Endothelial cell of umbilical vein (primary cell): ENCODE data around the gene RTEL1. TPM values are rescaled to one million over a fixed set of nuclear protein-coding genes. Genes with fewer than 3 reads are reported as not detected.

Experiments used
- BruUV-seq: library from RNA; stranded (reverse); fragments of 400-500 nt; replicated peaks from 2 replicates; lab custom pipeline; 2021; lab: Mats Ljungman, UMichigan
- CTCF ChIA-PET: fragments of 300-600, 350-600 bp; sonication (Branson Sonifier 250); formaldehyde crosslinking; loops from one replicate; lab custom pipeline; 2021; ENCODE audit warnings: antibody characterized with exemption, inconsistent platforms; lab: Charles Lee
- POLR2A ChIA-PET: fragments of 300-600, 350-600 bp; sonication (Branson Sonifier 250); formaldehyde crosslinking; loops from one replicate; lab custom pipeline; 2021; ENCODE audit warnings: antibody characterized with exemption, inconsistent platforms; lab: Charles Lee
- DNase-seq: peaks from one replicate; pipeline ENCODE4 v3.0.0-alpha.2; 2011; ENCODE audit warnings: low read depth, low spot score
- FAIRE-seq: peaks from 2 replicates; lab custom pipeline; 2011; peaks lifted over from hg19 to GRCh38; lab: Jason Lieb, UNC
- H2AFZ ChIP-seq: 2 replicates; pipeline ENCODE4 v1.6.0; 2012; ENCODE audit warnings: low read depth, low read length, control low read depth, inconsistent platforms
- H3K27ac ChIP-seq: 2 replicates; pipeline ENCODE4 v1.5.1; 2011; ENCODE audit warnings: low read depth, mild to moderate bottlenecking, control low read depth, low read length, moderate library complexity; ENCODE audit not compliant: insufficient read depth
- H3K27me3 ChIP-seq, 2 experiments: 2 replicates each; pipeline versions ENCODE4 v1.6.0 to v1.6.1; 2011; ENCODE audit warnings: low read length in 2 of 2, mixed read lengths in 1 of 2; ENCODE audit not compliant: control insufficient read depth in 2 of 2, insufficient read depth in 2 of 2
- H3K36me3 ChIP-seq, 2 experiments: 2 replicates in 1 of 2; 3 replicates in 1 of 2; pipeline ENCODE4 v1.5.1; 2011; ENCODE audit warnings: low read length in 2 of 2, mild to moderate bottlenecking in 1 of 2, moderate library complexity in 1 of 2; ENCODE audit not compliant: control insufficient read depth in 2 of 2, insufficient read depth in 2 of 2; ENCODE audit errors: extremely low read depth in 1 of 2
- H3K4me1 ChIP-seq: 3 replicates; pipeline ENCODE4 v1.5.1; 2011; ENCODE audit warnings: mild to moderate bottlenecking, low read length; ENCODE audit not compliant: control insufficient read depth, insufficient read depth; ENCODE audit errors: extremely low read depth
- H3K4me2 ChIP-seq: 2 replicates; pipeline ENCODE4 v1.6.1; 2011; ENCODE audit warnings: low read length, control low read depth, mixed read lengths; ENCODE audit not compliant: insufficient read depth
- H3K4me3 ChIP-seq, 3 experiments: fragments of 200-600 bp in 1 of 3; sonication (generic), shearing (Covaris generic) in 1 of 3; replicated peaks in 1 of 3; 2 replicates each; pipeline ENCODE4 v1.5.1; 2011 to 2016; ENCODE audit warnings: control low read depth in 3 of 3, low read length in 3 of 3, mild to moderate bottlenecking in 2 of 3, inconsistent platforms in 1 of 3, low read depth in 1 of 3, moderate library complexity in 1 of 3; ENCODE audit not compliant: insufficient read depth in 1 of 3
- H3K79me2 ChIP-seq: 2 replicates; pipeline ENCODE4 v1.6.0; 2012; ENCODE audit warnings: low read length, inconsistent platforms; ENCODE audit not compliant: control insufficient read depth, insufficient read depth
- H3K9ac ChIP-seq: replicated peaks from 2 replicates; pipeline ENCODE3; 2011; ENCODE audit warnings: low read length, control low read depth; ENCODE audit not compliant: insufficient read depth; ENCODE audit errors: extremely low read depth
- H3K9me1 ChIP-seq: replicated peaks from 3 replicates; pipeline ENCODE4 v1.6.0; 2011; ENCODE audit warnings: mild to moderate bottlenecking, low read length; ENCODE audit not compliant: control insufficient read depth, insufficient read depth; ENCODE audit errors: extremely low read depth
- H3K9me3 ChIP-seq: replicated peaks from 2 replicates; pipeline ENCODE4 v1.5.1; 2012; ENCODE audit warnings: low read length, inconsistent platforms; ENCODE audit not compliant: control insufficient read depth, insufficient read depth
- H4K20me1 ChIP-seq: replicated peaks from 2 replicates; pipeline ENCODE3; 2011; ENCODE audit warnings: mild to moderate bottlenecking, low read length; ENCODE audit not compliant: control insufficient read depth, insufficient read depth; ENCODE audit errors: extremely low read depth
- EZH2 ChIP-seq: IDR thresholded peaks from 2 replicates; pipeline ENCODE4 v1.6.1; 2012; ENCODE audit warnings: borderline replicate concordance, low read depth, mild to moderate bottlenecking, moderate library complexity, low read length, inconsistent platforms; ENCODE audit not compliant: severe bottlenecking
- FOS ChIP-seq: IDR thresholded peaks from 2 replicates; pipeline ENCODE4 v1.6.1; 2011; ENCODE audit warnings: mild to moderate bottlenecking, low read length, moderate library complexity, borderline replicate concordance; ENCODE audit not compliant: insufficient read depth
- GATA2 ChIP-seq: IDR thresholded peaks from 2 replicates; pipeline ENCODE4 v1.7.0; 2011; ENCODE audit warnings: low read depth, mild to moderate bottlenecking, moderate library complexity, mixed read lengths, low read length; ENCODE audit not compliant: insufficient read length, insufficient read depth
- JUN ChIP-seq: IDR thresholded peaks from 2 replicates; pipeline ENCODE4 v1.6.1; 2011; ENCODE audit warnings: borderline replicate concordance, low read depth; ENCODE audit not compliant: insufficient read length, insufficient read depth
- MYC ChIP-seq: IDR thresholded peaks from one replicate; pipeline ENCODE4 v1.6.1; 2011; ENCODE audit warnings: mild to moderate bottlenecking, low read depth, low read length
- POLR2A ChIP-seq: IDR thresholded peaks from 2 replicates; pipeline ENCODE4 v1.6.1; 2012; ENCODE audit warnings: low read depth, mild to moderate bottlenecking, control low read depth, low read length
- POLR2AphosphoS5 ChIP-seq: IDR thresholded peaks from 2 replicates; pipeline ENCODE4 v1.6.1; 2012; ENCODE audit warnings: low read depth, mild to moderate bottlenecking, control low read depth, low read length, moderate library complexity; ENCODE audit not compliant: insufficient read depth
- dilution Hi-C: fragments of 300-500 bp; cut with MboI; formaldehyde crosslinking; loops from one replicate; pipeline ENCODE4 v1.15.0; 2019; ENCODE audit warnings: low sequenced_read_pairs; ENCODE audit not compliant: extremely low pct_ligation_motif_present
- intact Hi-C: fragments of 100-400 bp; cut with micrococcal nuclease; formaldehyde crosslinking; loops from one replicate; pipeline ENCODE4 v1.10.0; 2022
- polyA plus RNA-seq, 4 experiments: library from polyadenylated mRNA; depleted of rRNA in 3 of 4; stranded (reverse) in 3 of 4; unstranded in 1 of 4; fragments of >200 nt; gene quantifications; 2 replicates each; pipeline versions ENCODE4 v1.2.1 to v1.2.3, GENCODE V29; 2011 to 2012; ENCODE audit warnings: missing spikeins in 1 of 4
- total RNA-seq: library from RNA; stranded (reverse); gene quantifications from 2 replicates; pipeline ENCODE4 v1.2.3, GENCODE V29; 2021
- TF ChIP-seq, protein P1 (sequence below): IDR thresholded peaks from 2 replicates; pipeline ENCODE4 v1.6.1; 2011; ENCODE audit not compliant: insufficient read depth, insufficient read length
- TF ChIP-seq, protein P2 (sequence below), 2 donors: IDR thresholded peaks; 1 replicate in 1 of 2; 2 replicates in 1 of 2; pipeline ENCODE4 v1.5.1; 2011; ENCODE audit warnings: low read length in 2 of 2, mild to moderate bottlenecking in 2 of 2, moderate library complexity in 2 of 2, control low read depth in 1 of 2, inconsistent platforms in 1 of 2, low read depth in 1 of 2; ENCODE audit not compliant: insufficient read depth in 1 of 2; ENCODE audit errors: extremely low read depth in 1 of 2

RTEL1 gene
- total and polyA plus RNA-seq, 2 donors (not counting 3 experiments of a cell fraction or from before 2014, with no cell fraction given) = 17.0 to 44.9 TPM

DNA sequence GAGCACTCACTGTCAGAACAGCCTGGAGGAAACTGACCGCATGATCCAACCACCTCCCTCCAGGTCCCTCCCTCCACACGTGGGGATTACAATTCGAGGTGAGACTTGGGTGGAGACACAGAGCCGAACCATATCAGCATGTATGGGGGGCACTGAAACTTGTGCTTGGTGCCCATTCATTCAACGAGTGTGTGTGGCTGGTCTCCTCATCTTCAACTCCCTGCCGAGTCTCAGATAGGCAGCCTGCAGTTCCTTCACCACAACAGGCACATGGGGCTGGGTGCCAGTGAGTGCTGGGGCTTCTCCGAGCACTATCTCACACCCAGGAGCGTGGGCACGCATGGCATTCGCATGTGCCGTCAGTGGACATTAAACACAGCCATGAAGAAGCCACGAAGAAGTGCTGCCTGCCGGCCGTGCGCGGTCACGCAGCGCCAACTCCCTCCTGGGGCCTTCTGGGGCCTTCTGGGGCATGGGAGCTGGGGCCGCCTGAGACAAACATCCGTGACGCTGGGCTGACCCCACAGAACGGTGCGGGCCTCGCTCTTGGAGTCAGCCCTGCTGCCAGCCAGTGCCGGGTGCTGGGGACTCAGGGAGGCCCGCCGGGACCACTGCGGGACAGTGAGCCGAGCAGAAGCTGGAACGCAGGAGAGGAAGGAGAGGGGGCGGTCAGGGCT is 714 bp upstream of the RTEL1 start:
- intact Hi-C loops = no loop called here
- dilution Hi-C loops = no loop called here
- BruUV-seq = TSS peak; percentile 52

More for the DNA sequence above, 714 bp upstream of the RTEL1 start:
- H3K9me3 ChIP-seq = no peaks in the 10 kb centered on the region
- H3K79me2 ChIP-seq = peaks cover 15% of the 10 kb centered on the region
- no peaks in the 10 kb centered on the region for H4K20me1 ChIP-seq
- H3K36me3 ChIP-seq = peaks cover 0 to 5% of the 10 kb centered on the region in 2 experiments
- H2AFZ ChIP-seq = peak overlapping the region; percentile 83
- ChIA-PET POLR2A (interaction anchor here (1.1 kb wide), 1 partner anchor 16 kb away, joined by 6 read pairs; no protein-coding TSS in a partner anchor), CTCF (interaction anchor here (1.3 to 2.6 kb wide), 3 partner anchors 11 to 50 kb away, joined by 7 to 17 read pairs (median 8); partner anchors contain the start of genes ARFRP1 and ZGPAT)
- H3K9ac ChIP-seq = no peak overlapping the region
- peaks cover 0 to 3% of the 10 kb centered on the region in 2 experiments for H3K27me3 ChIP-seq
- DNase-seq (no peak), FAIRE-seq (no peak)
- no peaks in the 10 kb centered on the region for H3K9me1 ChIP-seq
- peak overlapping the region; percentile 32 for H3K4me2 ChIP-seq
- peaks cover 13% of the 10 kb centered on the region for H3K4me1 ChIP-seq
- TF ChIP-seq, protein P1, sequence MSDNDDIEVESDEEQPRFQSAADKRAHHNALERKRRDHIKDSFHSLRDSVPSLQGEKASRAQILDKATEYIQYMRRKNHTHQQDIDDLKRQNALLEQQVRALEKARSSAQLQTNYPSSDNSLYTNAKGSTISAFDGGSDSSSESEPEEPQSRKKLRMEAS = no peak
- TF ChIP-seq FOS = no peak
- TF ChIP-seq MYC = no peak
- no peak for TF ChIP-seq EZH2
- TF ChIP-seq POLR2A = no peak
- TF ChIP-seq, protein P2, sequence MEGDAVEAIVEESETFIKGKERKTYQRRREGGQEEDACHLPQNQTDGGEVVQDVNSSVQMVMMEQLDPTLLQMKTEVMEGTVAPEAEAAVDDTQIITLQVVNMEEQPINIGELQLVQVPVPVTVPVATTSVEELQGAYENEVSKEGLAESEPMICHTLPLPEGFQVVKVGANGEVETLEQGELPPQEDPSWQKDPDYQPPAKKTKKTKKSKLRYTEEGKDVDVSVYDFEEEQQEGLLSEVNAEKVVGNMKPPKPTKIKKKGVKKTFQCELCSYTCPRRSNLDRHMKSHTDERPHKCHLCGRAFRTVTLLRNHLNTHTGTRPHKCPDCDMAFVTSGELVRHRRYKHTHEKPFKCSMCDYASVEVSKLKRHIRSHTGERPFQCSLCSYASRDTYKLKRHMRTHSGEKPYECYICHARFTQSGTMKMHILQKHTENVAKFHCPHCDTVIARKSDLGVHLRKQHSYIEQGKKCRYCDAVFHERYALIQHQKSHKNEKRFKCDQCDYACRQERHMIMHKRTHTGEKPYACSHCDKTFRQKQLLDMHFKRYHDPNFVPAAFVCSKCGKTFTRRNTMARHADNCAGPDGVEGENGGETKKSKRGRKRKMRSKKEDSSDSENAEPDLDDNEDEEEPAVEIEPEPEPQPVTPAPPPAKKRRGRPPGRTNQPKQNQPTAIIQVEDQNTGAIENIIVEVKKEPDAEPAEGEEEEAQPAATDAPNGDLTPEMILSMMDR (IDR thresholded peaks at IDR 0.05; ENCODE audit: extremely low read depth in 1 of 2, insufficient read depth in 1 of 2, low read depth in 1 of 2, low read length in 2 of 2) = no peak
- TF ChIP-seq JUN = no peak
- no peak for TF ChIP-seq GATA2
- no peak for TF ChIP-seq POLR2AphosphoS5
- peak overlapping the region in 1 of 3 experiments; percentile 83 for H3K4me3 ChIP-seq
- H3K27ac ChIP-seq = peak overlapping the region; percentile 39
